OCI-LY7 (cell line): ENCODE data around the gene FAM241A. TPM values are rescaled to one million over a fixed set of nuclear protein-coding genes. Genes with fewer than 3 reads are reported as not detected.

Experiments
- BruUV-seq: library from RNA; stranded (reverse); fragments of 400-500 nt; replicated peaks from 2 replicates; lab custom pipeline; 2021; lab: Mats Ljungman, UMichigan
- CTCF ChIA-PET: fragments of 300-600 bp; sonication (Branson Sonifier 250); formaldehyde crosslinking; loops from one replicate; lab custom pipeline; 2022; ENCODE audit warnings: antibody characterized with exemption; ENCODE audit not compliant: unreplicated experiment; lab: Charles Lee
- POLR2A ChIA-PET: fragments of 300-600 bp; sonication (Branson Sonifier 250); formaldehyde crosslinking; loops from one replicate; lab custom pipeline; 2022; ENCODE audit warnings: antibody characterized with exemption; lab: Charles Lee
- DNase-seq: peaks from one replicate; pipeline ENCODE4 v3.0.0-alpha.2; 2015; ENCODE audit warnings: low spot score
- H2AFZ ChIP-seq: fragments of 200-600 bp; sonication (generic), shearing (Covaris generic); 2 replicates; pipeline ENCODE4 v1.6.1; 2014; ENCODE audit warnings: mild to moderate bottlenecking, antibody characterized with exemption, low read length, moderate library complexity
- H3K27ac ChIP-seq: fragments of 200-600 bp; sonication (generic); 2 replicates; pipeline ENCODE4 v1.5.1; 2014; ENCODE audit warnings: mixed run types, low read depth, mild to moderate bottlenecking, moderate library complexity, low read length, inconsistent platforms; ENCODE audit not compliant: poor library complexity, severe bottlenecking
- H3K36me3 ChIP-seq: fragments of 200-600 bp; sonication (generic); 2 replicates; pipeline ENCODE4 v1.6.1; 2014; ENCODE audit warnings: mild to moderate bottlenecking, antibody characterized with exemption, low read length, moderate library complexity, mixed read lengths; ENCODE audit not compliant: insufficient read depth
- H3K4me1 ChIP-seq: fragments of 200-600 bp; sonication (generic); 2 replicates; pipeline ENCODE4 v1.5.1; 2014; ENCODE audit warnings: mild to moderate bottlenecking, low read length; ENCODE audit not compliant: insufficient read depth, poor library complexity, severe bottlenecking
- H3K4me2 ChIP-seq: fragments of 200-600 bp; sonication (generic); 2 replicates; pipeline ENCODE4 v1.6.1; 2014; ENCODE audit warnings: mild to moderate bottlenecking, low read length
- H3K4me3 ChIP-seq: fragments of 200-600 bp; sonication (generic); 2 replicates; pipeline ENCODE4 v1.5.1; 2014; ENCODE audit warnings: mild to moderate bottlenecking, low read depth, low read length; ENCODE audit not compliant: poor library complexity, severe bottlenecking
- H3K79me2 ChIP-seq: fragments of 200-600 bp; sonication (generic); 2 replicates; pipeline ENCODE4 v1.6.1; 2016; ENCODE audit warnings: low read depth, mild to moderate bottlenecking, low read length, moderate library complexity, mixed read lengths; ENCODE audit not compliant: insufficient read depth
- H3K9me2 ChIP-seq: fragments of 200-600 bp; sonication (generic); 2 replicates; pipeline ENCODE4 v1.6.1; 2016; ENCODE audit warnings: mild to moderate bottlenecking, low read length, mixed read lengths; ENCODE audit not compliant: insufficient read depth
- H3K9me3 ChIP-seq: fragments of 200-600 bp; sonication (generic); 2 replicates; pipeline ENCODE4 v1.6.1; 2014; ENCODE audit warnings: mild to moderate bottlenecking, mixed run types, low read length, mixed read lengths
- H4K20me1 ChIP-seq: fragments of 200-600 bp; sonication (generic); 2 replicates; pipeline ENCODE4 v1.6.1; 2014; ENCODE audit warnings: mild to moderate bottlenecking, antibody characterized with exemption, low read length, moderate library complexity, mixed read lengths; ENCODE audit not compliant: insufficient read depth
- EZH2phosphoT487 ChIP-seq: fragments of 200-600 bp; sonication (generic); IDR thresholded peaks from 2 replicates; pipeline ENCODE4 v1.6.1; 2018; ENCODE audit warnings: low read depth, borderline replicate concordance, mild to moderate bottlenecking, mixed run types, antibody characterized with exemption, low read length, moderate library complexity, mixed read lengths
- intact Hi-C: fragments of 100-400 bp; cut with micrococcal nuclease; formaldehyde crosslinking; loops from one replicate; pipeline ENCODE4 v1.10.0; 2022; ENCODE audit not compliant: unreplicated experiment
- total RNA-seq, 2 experiments: library from RNA; depleted of rRNA in 1 of 2; stranded (reverse); fragments of >200 nt in 1 of 2; shearing (Covaris generic) in 1 of 2; gene quantifications; 2 replicates each; pipeline ENCODE4 v1.2.3, GENCODE V29; 2014 to 2022
- TF ChIP-seq, protein P1 (sequence below): fragments of 200-600 bp; sonication (generic); conservative IDR thresholded peaks from 2 replicates; pipeline ENCODE4 v1.5.1; 2014; ENCODE audit warnings: mild to moderate bottlenecking, antibody characterized with exemption, low read length, moderate library complexity, mixed read lengths

Gene FAM241A
- total RNA-seq, 2 experiments from 2014 or later = 2.5 to 9.5 TPM

DNA sequence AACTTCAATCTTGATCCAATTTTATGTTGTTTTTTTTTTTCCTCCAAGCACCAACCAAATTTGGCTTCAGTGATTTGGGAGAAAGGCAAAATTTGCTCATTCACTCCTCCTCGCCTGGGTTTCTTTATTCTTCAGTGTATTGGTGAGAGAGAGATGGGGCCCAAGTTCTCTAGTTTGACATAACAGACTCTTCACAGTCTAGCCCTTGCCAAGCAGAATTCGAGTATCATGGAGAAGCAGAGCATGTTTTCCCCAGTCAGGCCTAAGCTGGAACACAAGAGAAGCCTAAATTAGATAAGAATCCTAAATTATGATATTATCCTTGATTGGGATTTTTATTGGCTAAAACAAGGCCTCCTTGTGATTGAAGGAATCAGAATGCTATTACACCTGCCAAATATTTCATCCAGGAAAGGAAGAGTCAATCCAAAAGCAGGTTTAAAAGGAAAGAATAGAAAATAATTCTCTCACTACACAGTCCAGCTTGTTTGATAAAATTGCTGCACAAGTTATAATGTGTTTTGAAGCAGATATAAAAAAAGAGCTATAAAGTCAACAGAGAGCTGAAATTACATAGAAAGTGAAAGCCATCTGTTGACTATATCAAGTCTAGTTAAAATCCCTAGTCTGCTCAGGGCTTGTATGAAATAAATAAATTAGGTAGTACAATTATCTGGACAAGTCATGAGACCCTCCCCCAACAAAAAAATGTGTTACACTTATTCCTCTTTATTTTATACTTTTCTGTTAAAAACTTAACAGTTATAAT is 39.9 kb upstream of the FAM241A start:
- H2AFZ ChIP-seq = peak overlapping the region; percentile 39; the same call in 1 of the 2 replicates
- no peaks in the 10 kb centered on the region for H3K79me2 ChIP-seq
- no peaks in the 10 kb centered on the region for H4K20me1 ChIP-seq
- no peak overlapping the region for H3K4me2 ChIP-seq
- intact Hi-C loops = no loop called here
- no TSS peak for BruUV-seq
- peaks cover 5% of the 10 kb centered on the region for H3K4me1 ChIP-seq
- no peak overlapping the region for H3K27ac ChIP-seq
- H3K36me3 ChIP-seq = no peaks in the 10 kb centered on the region
- H3K9me3 ChIP-seq = no peaks in the 10 kb centered on the region
- DNase-seq = no peak
- no peaks in the 10 kb centered on the region for H3K9me2 ChIP-seq
- POLR2A ChIA-PET = interaction anchor here (0.6 to 1.1 kb wide), 6 partner anchors 10 to 451 kb away, joined by 3 to 6 read pairs (median 3); partner anchors contain the start of gene AP1AR
- CTCF ChIA-PET = interaction anchor here (1.4 kb wide), 1 partner anchor 660 kb away, joined by 3 read pairs; no protein-coding TSS in a partner anchor
- no peak overlapping the region for H3K4me3 ChIP-seq
- no peak for TF ChIP-seq EZH2phosphoT487
- TF ChIP-seq, protein P1, sequence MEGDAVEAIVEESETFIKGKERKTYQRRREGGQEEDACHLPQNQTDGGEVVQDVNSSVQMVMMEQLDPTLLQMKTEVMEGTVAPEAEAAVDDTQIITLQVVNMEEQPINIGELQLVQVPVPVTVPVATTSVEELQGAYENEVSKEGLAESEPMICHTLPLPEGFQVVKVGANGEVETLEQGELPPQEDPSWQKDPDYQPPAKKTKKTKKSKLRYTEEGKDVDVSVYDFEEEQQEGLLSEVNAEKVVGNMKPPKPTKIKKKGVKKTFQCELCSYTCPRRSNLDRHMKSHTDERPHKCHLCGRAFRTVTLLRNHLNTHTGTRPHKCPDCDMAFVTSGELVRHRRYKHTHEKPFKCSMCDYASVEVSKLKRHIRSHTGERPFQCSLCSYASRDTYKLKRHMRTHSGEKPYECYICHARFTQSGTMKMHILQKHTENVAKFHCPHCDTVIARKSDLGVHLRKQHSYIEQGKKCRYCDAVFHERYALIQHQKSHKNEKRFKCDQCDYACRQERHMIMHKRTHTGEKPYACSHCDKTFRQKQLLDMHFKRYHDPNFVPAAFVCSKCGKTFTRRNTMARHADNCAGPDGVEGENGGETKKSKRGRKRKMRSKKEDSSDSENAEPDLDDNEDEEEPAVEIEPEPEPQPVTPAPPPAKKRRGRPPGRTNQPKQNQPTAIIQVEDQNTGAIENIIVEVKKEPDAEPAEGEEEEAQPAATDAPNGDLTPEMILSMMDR = no peak

DNA sequence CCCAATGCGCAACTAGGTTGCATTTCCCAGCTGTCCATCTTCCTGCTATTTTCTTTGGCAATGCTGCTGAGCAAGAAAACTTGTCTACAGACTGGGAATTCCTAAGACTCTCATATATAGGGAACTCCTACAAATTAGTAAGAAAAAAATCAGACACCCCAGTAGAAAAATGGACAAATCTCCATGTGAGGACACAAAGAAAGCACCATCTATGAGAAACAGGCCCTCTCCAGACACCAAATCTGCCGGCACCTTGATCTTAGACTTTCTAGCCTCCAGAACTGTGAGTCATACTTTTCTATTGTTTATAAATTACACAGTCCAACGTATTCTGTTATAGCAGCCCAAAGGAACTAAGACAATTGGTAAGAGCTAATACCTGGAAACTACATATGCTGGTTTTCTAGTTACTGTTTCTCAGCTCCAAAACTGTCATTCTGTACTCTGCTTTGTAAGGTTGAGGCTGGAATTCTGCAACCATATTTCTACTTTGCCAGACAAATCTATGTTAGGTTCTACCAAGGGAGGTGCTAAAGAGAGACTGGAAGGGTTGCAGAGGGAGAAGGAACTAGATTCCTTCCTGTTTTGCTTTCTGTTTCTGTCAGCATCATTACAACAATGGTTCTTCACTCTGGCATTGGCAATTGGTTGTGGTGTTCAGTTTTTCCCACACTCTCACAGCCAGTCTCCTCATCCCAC is 35.7 kb upstream of the FAM241A start:
- H3K9me3 ChIP-seq = no peaks in the 10 kb centered on the region
- H2AFZ ChIP-seq = peak overlapping the region; percentile 29; the same call in 1 of the 2 replicates
- no peak overlapping the region for H3K27ac ChIP-seq
- intact Hi-C loops = no loop called here
- H3K4me3 ChIP-seq = no peak overlapping the region
- no peaks in the 10 kb centered on the region for H3K36me3 ChIP-seq
- H3K4me2 ChIP-seq = no peak overlapping the region
- H3K9me2 ChIP-seq = no peaks in the 10 kb centered on the region
- H3K79me2 ChIP-seq = no peaks in the 10 kb centered on the region
- CTCF ChIA-PET = no interaction called here
- no TSS peak for BruUV-seq
- peaks cover 5% of the 10 kb centered on the region for H3K4me1 ChIP-seq
- POLR2A ChIA-PET = interaction anchor here (0.7 to 1.2 kb wide), 8 partner anchors 10 to 119 kb away, joined by 3 to 6 read pairs (median 3); no protein-coding TSS in a partner anchor
- DNase-seq = no peak
- H4K20me1 ChIP-seq = no peaks in the 10 kb centered on the region
- TF ChIP-seq EZH2phosphoT487 = no peak
- TF ChIP-seq, protein P1 = no peak
